Kasumi-1 (cell line): Measurements from ENCODE around the gene ALDH3A1.

Experiments
- DNase-seq, 2 experiments: peaks; one replicate each; lab custom pipeline; 2025; lab: John Stamatoyannopoulos, UW

Gene ALDH3A1

GRCh38 chr17:19759568-19760549, 11.8 kb upstream of the ALDH3A1 start:
- DNase-seq = no peak

GRCh38 chr17:19757536-19758180, 9.6 kb upstream of the ALDH3A1 start:
- DNase-seq = no peak

GRCh38 chr17:19756546-19756945, 8.4 kb upstream of the ALDH3A1 start:
- no peak for DNase-seq

- no peak for DNase-seq
Observed at GRCh38 chr17:19755821-19756510, 7.9 kb upstream of the ALDH3A1 start.

GRCh38 chr17:19755392-19755791, 7.3 kb upstream of the ALDH3A1 start:
- DNase-seq = no peak

GRCh38 chr17:19753661-19754463, 5.8 kb upstream of the ALDH3A1 start:
- DNase-seq = no peak

- no peak for DNase-seq
Observed at GRCh38 chr17:19753051-19753509, 5.0 kb upstream of the ALDH3A1 start.

- no peak for DNase-seq
Observed at GRCh38 chr17:19752216-19753050, 4.3 kb upstream of the ALDH3A1 start.

GRCh38 chr17:19750835-19751234, 2.7 kb upstream of the ALDH3A1 start:
- no peak for DNase-seq

GRCh38 chr17:19750020-19750572, 2.0 kb upstream of the ALDH3A1 start:
- no peak for DNase-seq

GRCh38 chr17:19748807-19749193, 702 bp upstream of the ALDH3A1 start:
- DNase-seq = no peak

GRCh38 chr17:19747159-19747719, 859 bp downstream of the ALDH3A1 start:
- no peak for DNase-seq

- DNase-seq = no peak
Observed at GRCh38 chr17:19746517-19746916, 1.6 kb downstream of the ALDH3A1 start.

- peak; percentile 22 to 37 for DNase-seq
Observed at GRCh38 chr17:19744922-19745757, 3.0 kb downstream of the ALDH3A1 start.

GRCh38 chr17:19744492-19744891, 3.6 kb downstream of the ALDH3A1 start:
- no peak for DNase-seq

- no peak for DNase-seq
Observed at GRCh38 chr17:19743101-19744100, 4.7 kb downstream of the ALDH3A1 start.

GRCh38 chr17:19742495-19742894, 5.6 kb downstream of the ALDH3A1 start:
- DNase-seq = no peak
